GM12891 (cell line): ENCODE results near the gene BEST4.

ENCODE experiments used
- POLR2A ChIP-seq: IDR thresholded peaks from 2 replicates; pipeline ENCODE4 v1.6.1; 2011; ENCODE audit warnings: low read depth, low read length, control low read depth
- POLR2AphosphoS5 ChIP-seq: IDR thresholded peaks from 2 replicates; pipeline ENCODE4 v1.6.1; 2011; ENCODE audit warnings: low read depth, low read length, control low read depth
- SPI1 ChIP-seq: IDR thresholded peaks from 2 replicates; pipeline ENCODE4 v1.6.1; 2011; ENCODE audit warnings: low read depth, low read length, control low read depth
- TAF1 ChIP-seq: IDR thresholded peaks from 2 replicates; pipeline ENCODE4 v1.6.1; 2011; ENCODE audit warnings: low read depth, low read length, control low read depth

GRCh38 chr1:44811234-44811633 lies 23.3 kb upstream of the BEST4 start:
- TF ChIP-seq TAF1 (no peak), POLR2AphosphoS5 (no peak), POLR2A (no peak), SPI1 (no peak)
